DMS53 (cell line): ENCODE measurements around the gene AARS2.
"Not testable (repeated sequence)": the region's sequence is repeated elsewhere in the genome, so short reads cannot be mapped to it uniquely, and the experiment has no call there.

Source experiments
- DNase-seq: peaks from one replicate; lab custom pipeline; 2025; lab: John Stamatoyannopoulos, UW

Gene AARS2

DNA sequence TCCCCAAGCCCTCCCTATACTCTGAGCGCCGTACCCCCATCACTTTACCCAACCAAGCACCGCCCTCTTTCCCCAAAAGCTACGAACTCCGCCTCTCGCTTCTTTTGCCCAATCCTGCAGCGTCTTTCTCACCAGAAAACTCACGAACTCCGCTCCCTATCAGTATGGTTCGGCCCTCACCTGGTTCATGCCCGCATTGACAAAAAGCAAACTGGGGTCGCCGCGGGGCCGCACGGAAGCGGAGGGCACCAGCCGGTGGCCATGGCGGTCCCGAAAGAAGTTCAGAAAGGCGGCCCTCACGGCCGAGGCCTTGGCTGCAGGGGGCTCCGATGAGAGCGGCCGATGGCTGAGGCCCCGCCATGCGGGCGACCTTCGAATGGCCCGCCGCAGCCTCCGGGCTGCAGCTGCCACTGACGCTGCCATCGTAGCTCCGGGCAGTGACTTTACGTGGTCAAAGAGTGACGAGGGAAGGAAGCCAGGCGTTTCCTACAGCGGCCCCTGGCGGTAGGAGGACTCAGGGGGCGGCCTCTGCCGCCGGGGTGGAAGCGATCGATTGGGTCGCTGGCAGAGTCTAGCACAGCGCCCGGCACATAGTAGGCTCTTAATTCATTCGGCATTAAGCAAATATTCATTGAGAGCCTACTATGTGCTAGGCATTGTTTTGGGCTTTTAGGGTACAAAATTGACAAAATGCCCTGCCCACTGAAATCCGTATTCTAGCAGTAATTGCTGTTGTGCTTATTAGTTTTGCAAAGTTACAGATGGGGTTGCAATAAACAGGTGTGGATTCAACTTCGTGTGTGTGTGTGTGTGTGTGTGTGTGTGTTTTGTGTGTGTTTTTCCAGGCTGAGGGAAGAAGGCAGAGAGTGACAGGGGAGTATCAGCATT lies at the start of gene AARS2:
TSS of gene AARS2 (minus strand) at position 447 of the 888 bp plus-strand sequence. CDS start at position 423, 24 bp downstream.
- peak; percentile 94 for DNase-seq

DNA sequence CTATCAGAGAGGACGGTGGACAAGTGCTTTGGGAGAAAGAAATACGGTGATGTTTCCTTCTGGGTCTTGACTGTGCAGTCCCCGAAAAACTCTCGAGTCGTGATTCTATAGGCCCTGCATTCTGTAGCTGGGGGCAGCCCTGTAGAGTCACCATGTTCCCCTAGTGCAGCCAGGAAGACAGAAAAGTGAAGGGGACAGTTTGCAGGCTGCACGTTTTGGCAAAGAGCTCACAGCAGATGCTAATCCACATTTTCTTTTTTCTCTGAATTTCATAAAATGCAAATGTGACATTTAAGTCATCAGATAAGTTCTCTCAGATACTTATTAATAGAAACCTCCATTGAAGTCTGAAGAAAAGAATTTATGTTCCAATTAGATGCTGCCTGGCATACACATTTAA lies 48.8 kb upstream of the AARS2 start:
- DNase-seq, result no peak

DNA sequence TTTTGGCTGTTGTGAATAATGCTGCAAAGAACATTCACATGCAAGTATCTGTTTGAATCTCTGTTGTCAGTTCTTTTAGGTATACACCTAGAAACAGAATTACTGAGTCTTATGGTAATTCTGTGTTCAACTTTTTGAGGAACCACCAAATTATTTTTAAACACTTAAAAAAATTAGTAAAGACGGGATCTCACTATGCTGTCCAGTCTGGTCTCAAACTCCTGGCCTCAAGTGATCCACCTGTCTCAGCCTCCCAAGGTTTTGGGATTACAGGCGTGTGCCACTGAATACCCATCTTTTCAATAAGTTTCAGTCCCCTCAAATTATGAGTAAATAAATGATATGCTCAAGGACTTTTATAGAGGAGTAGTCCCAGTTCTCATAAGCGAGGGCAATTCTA lies 46.8 kb upstream of the AARS2 start:
- DNase-seq, result no peak

DNA sequence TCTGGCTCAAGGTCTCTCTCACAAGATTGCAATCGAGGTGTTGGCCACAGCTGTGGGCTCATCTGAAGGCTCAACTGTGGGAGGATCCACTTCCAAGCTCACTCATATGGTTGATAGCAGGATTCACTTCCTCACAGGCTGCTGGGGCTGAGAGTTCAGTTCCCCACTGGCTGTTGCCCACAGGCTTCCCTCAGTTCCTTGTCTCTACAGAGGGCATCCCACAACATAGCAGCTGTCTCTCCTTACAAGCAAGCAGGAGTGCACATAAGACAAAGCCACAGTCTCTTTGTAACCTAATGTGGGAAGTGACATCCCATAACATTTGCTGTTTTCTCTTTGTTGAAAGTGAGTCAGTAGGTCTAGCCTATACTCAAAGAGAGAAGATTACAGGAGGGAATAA lies 43.3 kb upstream of the AARS2 start:
- DNase-seq, result no peak

DNA sequence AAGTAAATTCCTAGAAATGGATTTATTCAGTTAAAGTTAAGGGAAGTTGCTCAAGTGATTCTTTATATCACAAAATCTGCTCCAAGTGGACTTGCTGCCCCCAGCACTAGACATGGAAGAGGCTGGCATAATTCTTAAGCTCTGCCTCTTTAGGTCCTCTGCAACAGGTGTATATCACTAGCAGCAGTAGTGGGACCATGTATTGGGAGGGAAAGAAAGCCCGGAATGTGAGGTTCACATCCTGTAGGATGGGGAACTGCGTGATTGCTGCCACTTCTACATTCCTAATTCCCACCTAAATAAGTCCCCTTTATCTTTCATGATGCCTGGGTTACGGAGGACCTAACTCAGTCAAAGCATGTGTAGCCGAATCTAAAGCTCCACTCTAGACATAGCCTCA lies 42.5 kb upstream of the AARS2 start:
- DNase-seq, result no peak

DNA sequence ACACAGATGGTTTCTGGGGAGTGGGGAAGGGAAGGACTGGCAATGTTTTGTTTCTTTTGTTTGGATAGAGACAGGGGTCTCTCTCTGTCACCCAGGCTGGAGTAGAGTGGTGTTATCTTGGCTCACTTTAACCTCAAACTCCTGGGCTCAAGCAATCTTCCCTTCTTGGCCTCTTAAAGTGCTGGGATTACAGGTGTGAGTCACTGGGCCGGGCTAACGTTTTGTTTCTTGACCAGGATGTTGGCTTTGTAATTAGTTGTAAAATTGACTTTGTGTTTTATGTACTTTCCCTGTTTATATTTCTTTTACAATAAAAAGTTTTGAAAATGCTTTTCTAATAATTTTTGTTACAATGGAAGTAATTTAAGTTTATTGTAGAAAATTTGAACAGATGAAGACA lies 40.2 kb upstream of the AARS2 start:
- DNase-seq, result no peak

DNA sequence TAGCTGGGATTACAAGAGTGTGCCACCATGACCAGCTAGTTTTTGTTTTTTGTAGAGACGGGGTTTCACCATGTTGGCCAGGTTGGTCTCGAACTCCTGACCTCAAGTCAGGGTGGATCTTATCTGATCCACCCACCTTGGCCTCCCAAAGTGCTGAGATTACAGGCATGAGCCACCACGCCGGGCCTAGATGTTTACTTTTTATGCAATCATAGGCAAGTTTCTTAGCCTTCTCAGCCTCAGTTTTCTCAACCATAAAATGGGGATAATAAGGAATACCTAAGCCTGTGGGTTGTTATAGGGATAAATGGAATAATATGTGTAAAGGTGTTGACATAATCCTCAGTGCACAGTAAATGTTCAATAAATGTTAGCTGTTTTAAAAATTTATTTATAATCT lies 39.1 kb upstream of the AARS2 start:
- DNase-seq, result no peak

DNA sequence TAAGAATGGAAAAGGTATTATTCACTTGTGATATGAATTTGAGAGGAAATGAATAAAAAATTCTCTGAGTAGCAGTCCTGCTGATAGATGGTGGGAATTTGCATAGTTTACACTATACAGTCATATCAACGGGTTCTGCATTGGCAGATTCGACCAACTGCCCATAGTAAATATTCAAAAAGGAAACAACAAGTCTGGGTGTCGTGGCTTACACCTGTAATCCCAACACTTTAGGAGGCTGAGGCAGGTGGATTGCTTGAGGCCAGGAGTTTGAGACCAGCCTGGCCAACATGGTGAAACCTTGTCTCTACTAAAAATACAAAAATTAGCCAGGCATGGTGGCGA lies 37.5 kb upstream of the AARS2 start:
- DNase-seq, result not testable (repeated sequence)

DNA sequence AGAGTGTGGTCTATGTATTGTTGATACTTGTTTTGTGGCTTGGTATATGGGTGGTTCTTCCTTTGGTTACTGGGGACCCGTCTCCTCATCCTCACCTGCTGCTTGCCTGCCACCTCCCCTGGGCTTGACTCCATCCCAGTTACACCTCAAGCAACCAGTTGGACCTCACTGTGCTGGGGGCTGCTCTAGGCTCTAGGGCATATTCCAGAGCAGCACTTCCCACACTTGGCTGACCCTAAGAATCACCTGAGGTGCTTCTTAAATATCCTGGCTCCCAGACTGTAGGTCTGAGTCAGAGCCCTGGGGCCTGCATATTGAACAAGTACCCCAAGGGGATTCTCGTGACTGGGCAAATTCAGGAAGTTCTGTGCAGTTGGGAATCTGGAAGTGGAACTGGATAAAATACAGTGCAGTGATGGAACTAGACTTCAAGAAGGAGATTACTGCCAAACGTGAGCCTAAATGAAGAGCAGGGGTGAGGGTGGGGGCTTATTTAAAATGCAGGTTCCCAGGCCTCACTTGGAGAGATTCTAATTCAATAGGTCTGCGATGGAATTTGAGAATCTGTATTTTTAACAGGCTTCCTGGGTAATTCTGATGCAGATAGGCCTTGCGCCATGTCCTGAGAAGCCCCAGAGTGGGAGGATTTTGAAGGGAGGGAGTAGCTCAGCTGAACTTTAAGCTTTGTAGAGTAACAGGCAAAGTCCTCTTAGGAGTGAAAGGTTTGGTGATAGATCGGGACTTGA lies 36.9 kb upstream of the AARS2 start:
- no peak for DNase-seq

DNA sequence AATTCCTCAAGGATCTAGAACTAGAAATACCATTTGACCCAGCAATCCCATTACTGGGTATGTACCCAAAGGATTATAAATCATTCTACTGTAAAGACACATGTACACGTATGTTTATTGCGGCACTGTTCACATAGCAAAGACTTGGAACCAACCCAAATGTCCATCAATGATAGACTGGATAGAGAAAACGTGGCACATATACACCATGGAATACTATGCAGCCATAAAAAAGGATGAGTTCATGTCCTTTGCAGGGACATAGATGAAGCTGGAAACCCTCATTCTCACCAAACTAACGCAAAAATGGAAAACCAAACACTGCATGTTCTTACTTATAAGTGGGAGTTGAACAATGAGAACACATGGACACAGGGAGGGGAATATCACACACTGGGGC lies 33.7 kb upstream of the AARS2 start:
- DNase-seq, result not testable (repeated sequence)

DNA sequence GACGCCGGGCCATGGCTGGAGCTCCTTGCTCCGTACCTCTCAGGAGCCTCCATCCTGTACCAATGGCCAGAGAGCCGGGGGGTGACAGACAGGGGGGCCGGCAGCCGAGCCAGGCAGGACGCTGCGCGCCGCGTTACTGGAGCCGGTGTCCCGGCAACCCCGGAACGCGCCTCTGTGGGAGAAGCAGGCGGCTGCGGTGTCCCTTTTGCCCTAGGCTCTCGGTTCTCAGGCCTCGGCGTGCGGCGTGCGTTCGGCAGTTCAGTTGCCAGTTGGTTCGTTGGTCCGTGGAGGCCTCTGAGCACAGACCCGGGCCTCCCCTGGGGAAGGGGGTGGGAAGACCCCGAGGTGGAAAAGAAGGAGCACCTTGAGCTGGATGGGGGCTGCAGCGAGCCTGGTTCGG lies 29.3 kb upstream of the AARS2 start, which contains the start of gene SPATS1:
TSS of gene SPATS1 (plus strand) at position 162 of the 400 bp plus-strand sequence. CDS start 446 bp downstream, outside the sequence.
- peak; percentile 45 for DNase-seq

DNA sequence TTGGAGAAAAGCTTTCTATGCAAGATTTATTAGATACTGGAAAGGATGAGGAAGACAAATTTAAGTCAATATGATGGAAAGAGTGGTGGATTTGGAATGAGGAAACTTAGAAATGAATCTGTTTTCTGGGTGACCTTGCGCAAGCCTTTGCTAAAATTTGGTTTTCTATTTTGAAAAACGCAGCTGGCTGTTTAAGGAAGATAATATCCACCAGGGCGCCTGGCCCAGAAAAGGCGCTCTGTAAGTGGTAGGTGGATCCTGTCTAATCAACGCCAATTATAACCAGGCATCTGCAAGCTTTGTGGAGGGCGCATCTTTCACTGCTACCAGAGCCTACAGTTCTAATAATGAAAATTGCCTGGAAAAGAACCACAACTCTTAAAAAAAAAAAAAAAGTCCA lies 28.9 kb upstream of the AARS2 start:
- peak; percentile 26 for DNase-seq

DNA sequence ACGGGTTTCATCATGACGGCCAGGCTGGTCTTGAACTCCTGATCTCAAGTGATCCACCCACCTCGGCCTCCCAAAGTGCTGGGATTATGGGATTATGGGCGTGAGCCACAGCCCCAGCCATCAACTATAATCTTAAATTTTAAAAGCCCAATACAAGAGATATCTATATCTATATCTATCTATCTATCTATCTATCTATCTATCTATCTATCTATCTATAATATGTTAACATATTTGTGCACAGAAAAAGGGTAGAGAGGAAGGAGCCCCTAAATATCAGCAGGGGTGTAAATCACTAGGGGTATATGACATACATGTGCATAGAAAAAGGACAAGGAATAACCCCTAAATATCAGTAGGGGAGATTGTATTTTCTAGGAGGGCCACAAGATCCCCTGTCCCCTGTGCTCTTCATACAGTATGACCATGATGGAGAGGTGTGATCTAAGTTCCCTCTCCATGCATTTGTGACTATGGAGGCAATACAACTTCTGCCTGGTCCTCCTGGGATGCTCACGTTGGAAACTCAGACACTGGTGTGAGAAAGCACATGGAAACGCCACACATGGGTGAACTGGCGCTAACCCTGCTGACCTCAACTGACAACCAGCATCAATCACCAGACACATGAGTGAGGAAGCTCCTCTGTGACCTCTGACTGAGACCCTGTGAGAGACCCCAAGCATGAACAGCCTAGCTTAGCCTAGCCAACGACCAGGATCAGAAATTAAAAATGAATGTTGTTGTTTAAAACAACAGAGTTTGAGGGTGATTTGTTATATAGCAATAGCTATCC lies 28.1 kb upstream of the AARS2 start:
- DNase-seq, result no peak

DNA sequence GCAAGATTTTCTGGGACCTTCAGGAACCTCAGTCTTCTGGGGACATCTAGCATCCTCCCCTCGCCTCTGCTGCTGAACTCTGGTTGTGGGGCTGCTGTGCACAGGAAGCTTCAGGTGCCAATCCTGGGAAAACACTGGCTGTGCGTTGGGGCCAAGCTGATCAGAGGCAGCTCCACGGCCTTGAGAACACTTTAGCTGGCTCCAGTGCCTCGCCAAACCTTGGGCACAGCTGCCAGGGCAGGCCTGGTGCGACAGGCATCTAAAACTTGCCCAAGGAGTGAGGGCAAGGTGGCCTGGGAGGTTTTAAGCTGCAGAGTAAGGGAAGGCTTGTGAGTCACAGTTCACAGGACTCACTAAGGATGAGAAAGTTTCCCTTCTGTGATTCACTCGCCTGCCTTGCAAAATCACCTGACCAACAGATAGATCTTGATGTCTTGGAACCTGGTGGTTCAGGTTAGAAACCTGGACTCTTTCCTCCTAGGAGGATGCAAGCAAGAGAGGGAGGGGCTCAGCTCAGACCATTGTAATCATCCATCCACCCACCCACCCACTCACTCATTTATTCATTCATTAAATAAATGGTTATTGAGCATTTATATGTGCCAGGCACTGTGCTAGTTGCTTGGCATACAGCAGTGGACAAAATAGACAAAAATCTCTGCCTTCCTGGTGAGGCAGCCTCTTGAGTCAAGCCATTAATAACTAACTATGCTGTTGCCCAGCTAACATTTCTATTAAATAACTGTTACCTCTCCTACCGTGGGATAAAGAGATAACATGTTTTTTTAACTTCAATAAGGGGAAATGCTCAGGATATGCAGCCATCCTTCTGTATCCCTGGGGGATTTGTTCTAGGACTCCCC lies 26.8 kb upstream of the AARS2 start:
- no peak for DNase-seq

DNA sequence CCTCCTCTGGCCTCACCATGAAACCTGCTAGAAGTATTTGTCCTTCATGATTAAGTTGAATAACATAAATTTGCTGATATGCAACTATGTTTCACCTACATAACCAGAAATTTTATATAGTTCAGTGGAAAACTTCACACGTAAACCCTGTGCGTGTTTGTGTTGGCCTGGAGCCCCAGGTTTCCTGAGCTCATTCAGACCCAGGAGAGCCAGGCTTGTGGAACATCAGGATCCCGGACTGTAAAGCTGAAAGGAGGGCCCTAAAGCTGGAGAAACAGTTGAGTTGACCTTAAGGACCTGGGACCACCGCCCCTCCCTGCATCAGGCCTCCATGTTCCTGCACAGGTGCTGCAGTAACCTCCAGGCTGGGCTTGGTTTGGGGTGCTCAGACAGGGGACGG lies 26.2 kb upstream of the AARS2 start:
- DNase-seq, result no peak

DNA sequence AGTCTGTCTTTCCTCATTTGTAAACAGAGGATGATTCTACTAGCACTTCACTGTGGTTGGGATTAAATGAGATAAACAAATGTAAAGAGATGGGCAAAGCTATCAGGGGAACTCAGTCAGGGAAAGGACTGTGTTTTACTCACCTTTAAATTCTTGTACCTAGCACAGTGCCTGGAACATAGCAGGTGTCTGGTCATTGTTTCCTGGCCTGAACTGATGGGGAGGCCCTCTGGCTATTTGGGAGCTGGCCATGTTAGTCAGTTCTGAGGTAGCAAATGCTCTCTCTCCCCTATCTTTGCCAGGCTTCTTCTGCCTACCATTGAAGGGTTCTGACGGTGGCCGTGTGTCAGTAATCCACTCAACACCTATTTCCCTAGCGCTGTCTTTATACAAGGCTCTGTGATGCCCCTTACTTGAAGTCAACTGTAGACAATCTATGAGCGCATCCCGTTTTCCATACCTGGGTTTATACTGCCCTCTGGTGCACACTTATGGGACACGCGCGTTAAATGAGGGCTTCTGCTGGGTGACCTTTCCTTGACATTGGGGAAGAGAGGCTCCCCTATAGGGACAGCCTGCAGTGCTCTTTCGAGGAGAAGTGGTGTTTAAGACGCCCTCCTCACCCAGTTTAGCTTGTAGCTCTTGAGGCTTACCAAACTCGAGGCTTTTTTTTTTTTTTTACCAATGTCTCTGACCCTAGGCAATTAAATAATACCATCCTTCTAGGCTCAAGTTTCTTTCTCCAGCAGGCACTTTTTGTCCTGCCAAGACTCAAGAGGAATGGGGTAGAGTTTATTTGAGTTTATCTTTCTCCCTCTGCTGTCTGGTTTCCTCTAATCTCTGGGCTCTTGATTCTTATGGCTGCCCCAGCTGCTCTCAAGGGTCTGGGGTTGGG lies 25.3 kb upstream of the AARS2 start:
- DNase-seq, result peak; percentile 82

DNA sequence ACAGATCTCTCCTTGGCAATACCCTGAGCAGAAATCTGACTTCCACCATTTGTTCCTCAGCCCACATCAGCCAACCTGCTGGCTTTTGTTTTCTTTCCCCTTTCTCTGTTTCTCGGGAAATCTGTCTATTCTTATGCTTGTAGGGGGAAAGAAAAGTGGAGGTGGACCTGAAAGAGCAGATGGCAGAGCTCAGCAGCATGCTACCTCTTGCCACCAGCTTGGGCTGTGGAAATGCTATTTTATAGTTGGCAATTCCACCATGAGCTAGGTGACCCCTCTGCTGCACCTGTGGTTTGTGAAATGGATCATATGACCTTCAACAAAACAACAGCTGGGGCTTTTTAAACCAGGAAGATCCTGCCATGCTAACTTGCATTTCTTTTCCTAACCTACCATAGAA lies 22.5 kb upstream of the AARS2 start:
- no peak for DNase-seq

DNA sequence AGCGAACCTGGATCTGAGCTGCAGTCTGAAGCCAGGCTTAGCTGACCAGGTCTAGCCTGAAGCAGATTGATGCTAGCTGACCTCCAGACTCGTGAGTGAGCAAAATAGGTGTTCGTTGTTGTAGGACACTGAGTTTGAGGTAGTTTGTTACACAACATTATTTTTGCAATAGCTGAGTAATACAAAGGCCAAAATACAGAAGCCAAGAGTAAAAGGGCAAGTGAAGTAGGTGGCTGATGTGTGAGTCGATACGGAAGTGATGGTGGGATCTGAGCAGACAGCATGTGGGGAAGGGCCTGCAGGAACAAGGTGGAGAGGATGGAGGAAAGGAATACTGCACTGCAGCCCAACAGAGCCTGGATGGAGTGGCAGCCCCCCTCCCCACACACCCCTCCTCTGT lies 20.8 kb upstream of the AARS2 start:
- no peak for DNase-seq

DNA sequence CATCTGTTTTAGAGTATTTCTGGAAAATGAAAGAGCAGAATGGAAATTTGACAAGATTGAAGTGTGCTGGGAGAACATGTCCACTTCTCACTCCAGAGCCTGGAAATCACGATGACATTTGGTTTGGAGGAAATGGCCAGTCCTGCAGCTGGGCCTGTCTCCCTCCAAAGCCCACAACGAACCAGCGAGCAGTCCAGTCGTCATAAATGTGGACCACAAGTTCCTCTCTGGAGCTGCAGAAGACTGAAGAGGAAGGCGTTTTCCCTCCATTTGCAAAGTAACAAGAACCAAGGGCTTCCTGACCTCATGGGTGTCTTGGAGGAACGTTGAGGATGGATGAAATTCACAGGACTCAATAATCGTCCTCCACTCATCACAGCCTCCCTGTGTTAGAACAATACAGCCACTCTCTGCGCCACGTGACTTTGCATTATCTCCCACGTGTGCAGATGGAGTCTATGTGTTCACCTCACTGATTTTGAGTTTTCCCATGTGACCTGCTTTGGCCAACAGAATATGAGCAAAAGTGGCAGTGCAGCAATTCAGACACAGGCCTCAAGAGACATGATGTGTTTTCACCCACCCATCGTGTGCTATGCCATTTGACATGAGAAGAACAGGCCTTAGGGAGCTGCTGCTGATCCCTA lies 20.2 kb upstream of the AARS2 start:
- no peak for DNase-seq

DNA sequence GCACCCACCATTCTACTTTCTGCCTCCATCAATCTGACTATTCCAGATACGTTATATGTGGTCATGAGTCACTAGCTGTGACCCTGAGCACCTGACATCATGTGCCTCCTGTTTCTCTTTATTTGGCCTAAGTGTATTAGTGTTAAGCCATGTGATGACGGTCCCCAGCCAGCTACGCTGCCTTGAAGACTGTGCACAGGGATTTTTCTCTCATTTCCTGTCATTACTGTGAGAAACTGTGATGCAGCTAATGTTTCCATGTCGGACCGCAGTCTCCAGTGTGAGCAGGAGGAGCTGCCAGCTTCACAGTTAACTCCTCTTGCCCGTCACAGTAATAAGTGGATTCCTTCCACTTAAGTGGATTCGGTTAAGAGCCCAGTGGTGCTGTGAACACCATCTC lies 19.4 kb upstream of the AARS2 start:
- no peak for DNase-seq
